HepG2 (cell line): ENCODE results near the gene COA3. TPM values are rescaled to one million over a fixed set of nuclear protein-coding genes. Genes with fewer than 3 reads are reported as not detected.

ENCODE experiments used
- BATF2 ChIP-seq: sonication (generic); formaldehyde crosslinking; IDR thresholded peaks from 2 replicates; pipeline ENCODE4 v1.8.0; 2022; ENCODE audit warnings: mild to moderate bottlenecking, missing genetic modification reagents, moderate library complexity
- CBX2 ChIP-seq, 2 experiments: fragments of 200-600 bp in 1 of 2; sonication (generic); formaldehyde crosslinking in 1 of 2; IDR thresholded peaks; 2 replicates each; pipeline versions ENCODE4 v1.7.0 to v1.8.1; 2018 to 2022; ENCODE audit warnings: low read depth in 2 of 2, low read length in 1 of 2, mild to moderate bottlenecking in 1 of 2, missing genetic modification reagents in 1 of 2
- EED ChIP-seq: sonication (generic); formaldehyde crosslinking; IDR thresholded peaks from 2 replicates; pipeline ENCODE4 v1.5.0; 2020; ENCODE audit warnings: mild to moderate bottlenecking, missing genetic modification reagents
- FOXP1 ChIP-seq, 2 experiments: fragments of 450-650 bp in 1 of 2; IDR thresholded peaks; 2 replicates each; pipeline ENCODE4 v1.6.1; 2017 to 2018; ENCODE audit warnings: antibody characterized with exemption in 1 of 2
- HOXA7 ChIP-seq: sonication (generic); formaldehyde crosslinking; IDR thresholded peaks from 2 replicates; pipeline ENCODE4 v1.8.1; 2022; ENCODE audit warnings: mild to moderate bottlenecking, missing genetic modification reagents, moderate library complexity
- JARID2 ChIP-seq: sonication (generic); formaldehyde crosslinking; IDR thresholded peaks from 2 replicates; pipeline ENCODE4 v1.8.1; 2023; ENCODE audit warnings: missing genetic modification reagents, inconsistent platforms; ENCODE audit not compliant: insufficient replicate concordance
- NPAS2 ChIP-seq: sonication (generic); formaldehyde crosslinking; IDR thresholded peaks from 2 replicates; pipeline ENCODE4 v1.8.0; 2022; ENCODE audit warnings: mild to moderate bottlenecking, missing genetic modification reagents, borderline replicate concordance
- ONECUT2 ChIP-seq: sonication (generic); formaldehyde crosslinking; IDR thresholded peaks from 2 replicates; pipeline ENCODE4 v1.4.0; 2020; ENCODE audit warnings: missing genetic modification reagents
- PRDM4 ChIP-seq: sonication (generic); formaldehyde crosslinking; IDR thresholded peaks from 2 replicates; pipeline ENCODE4 v1.9.0; 2021; ENCODE audit warnings: missing genetic modification reagents, borderline replicate concordance
- TFE3 ChIP-seq: IDR thresholded peaks from 2 replicates; pipeline ENCODE4 v1.6.1; 2016
- ZFAT ChIP-seq: sonication (generic); formaldehyde crosslinking; conservative IDR thresholded peaks from 2 replicates; pipeline ENCODE4 v1.8.1; 2023; ENCODE audit warnings: missing genetic modification reagents, inconsistent platforms
- ZNF143 ChIP-seq: sonication (generic); formaldehyde crosslinking; IDR thresholded peaks from 2 replicates; pipeline ENCODE4 v1.4.0; 2020; ENCODE audit warnings: missing genetic modification reagents
- ZNF230 ChIP-seq: sonication (generic); formaldehyde crosslinking; IDR thresholded peaks from 2 replicates; pipeline ENCODE4 v1.4.0; 2020; ENCODE audit warnings: mild to moderate bottlenecking, missing genetic modification reagents
- ZNF510 ChIP-seq: sonication (generic); formaldehyde crosslinking; IDR thresholded peaks from 2 replicates; pipeline ENCODE4 v1.4.0; 2020; ENCODE audit warnings: low read depth, mild to moderate bottlenecking, missing genetic modification reagents
- ZNF576 ChIP-seq: sonication (generic); formaldehyde crosslinking; IDR thresholded peaks from 2 replicates; pipeline ENCODE4 v1.4.0; 2020; ENCODE audit warnings: mild to moderate bottlenecking, missing genetic modification reagents
- ZNF724P ChIP-seq: sonication (generic); formaldehyde crosslinking; IDR thresholded peaks from 2 replicates; pipeline ENCODE4 v1.8.0; 2022; ENCODE audit warnings: missing genetic modification reagents, borderline replicate concordance
- polyA plus RNA-seq, 8 experiments: library from polyadenylated mRNA; depleted of rRNA in 3 of 8; stranded (reverse) in 7 of 8; unstranded in 1 of 8; fragments of >200 nt; fragmentation: Illumina TruSeq in 4 of 8; extraction: Trizol in 4 of 8; gene quantifications; 2 replicates each; pipeline versions ENCODE4 v1.2.1 to v1.2.3, GENCODE V29; 2011 to 2016; ENCODE audit warnings: low read depth in 4 of 8, missing spikeins in 1 of 8, mixed read lengths in 1 of 8; ENCODE audit not compliant: insufficient read depth in 1 of 8
- total RNA-seq, 5 experiments: library from RNA; depleted of rRNA; stranded (reverse); fragments of >200 nt; fragmentation: Illumina TruSeq; extraction: Trizol; gene quantifications; 2 replicates each; pipeline ENCODE4 v1.2.3, GENCODE V29; 2016; ENCODE audit warnings: low read depth in 1 of 5
- TF ChIP-seq, protein P1 (sequence below): sonication (generic); formaldehyde crosslinking; IDR thresholded peaks from 2 replicates; pipeline ENCODE4 v1.4.0; 2020; ENCODE audit warnings: missing genetic modification reagents, borderline replicate concordance
- TF ChIP-seq, protein P2 (sequence below): sonication (generic); formaldehyde crosslinking; IDR thresholded peaks from 2 replicates; pipeline ENCODE4 v1.9.0; 2022; ENCODE audit warnings: missing genetic modification reagents, mild to moderate bottlenecking, borderline replicate concordance
- TF ChIP-seq, protein P3 (sequence below): sonication (generic); formaldehyde crosslinking; IDR thresholded peaks from 2 replicates; pipeline ENCODE4 v1.4.0; 2020; ENCODE audit warnings: missing genetic modification reagents

COA3 gene
- total and polyA plus RNA-seq, 2 of the 13 experiments (the other 11 are each of a cell fraction or from before 2014, with no cell fraction given): 133 to 202 TPM

GRCh38 chr17:42843358-42843934, 44.9 kb upstream of the COA3 start (continued):
- TF ChIP-seq BATF2 (CRISPR knock-in tag) (no peak), ZNF143 (CRISPR knock-in tag) (no peak), NPAS2 (CRISPR knock-in tag) (no peak), EED (no peak), PRDM4 (CRISPR knock-in tag) (no peak), JARID2 (CRISPR knock-in tag) (no peak), ONECUT2 (CRISPR knock-in tag) (no peak), ZNF510 (CRISPR knock-in tag) (no peak), ZFAT (no peak), CBX2 (IDR thresholded peaks at IDR 0.05; ENCODE audit: low read depth, low read length) (no peak), CBX2 (CRISPR knock-in tag; IDR thresholded peaks at IDR 0.05; ENCODE audit: low read depth) (no peak), HOXA7 (no peak), FOXP1 (IDR thresholded peaks at IDR 0.05) (no peak), FOXP1 (CRISPR knock-in tag; IDR thresholded peaks at IDR 0.05) (no peak), TFE3 (CRISPR knock-in tag) (0 out of 2 replicates have a peak, but pooled peaks have one; percentile 45), ZNF230 (CRISPR knock-in tag) (no peak), ZNF576 (CRISPR knock-in tag) (no peak), ZNF724P (CRISPR knock-in tag) (no peak)
- TF ChIP-seq, protein P1, sequence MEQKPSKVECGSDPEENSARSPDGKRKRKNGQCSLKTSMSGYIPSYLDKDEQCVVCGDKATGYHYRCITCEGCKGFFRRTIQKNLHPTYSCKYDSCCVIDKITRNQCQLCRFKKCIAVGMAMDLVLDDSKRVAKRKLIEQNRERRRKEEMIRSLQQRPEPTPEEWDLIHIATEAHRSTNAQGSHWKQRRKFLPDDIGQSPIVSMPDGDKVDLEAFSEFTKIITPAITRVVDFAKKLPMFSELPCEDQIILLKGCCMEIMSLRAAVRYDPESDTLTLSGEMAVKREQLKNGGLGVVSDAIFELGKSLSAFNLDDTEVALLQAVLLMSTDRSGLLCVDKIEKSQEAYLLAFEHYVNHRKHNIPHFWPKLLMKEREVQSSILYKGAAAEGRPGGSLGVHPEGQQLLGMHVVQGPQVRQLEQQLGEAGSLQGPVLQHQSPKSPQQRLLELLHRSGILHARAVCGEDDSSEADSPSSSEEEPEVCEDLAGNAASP (CRISPR knock-in tag): peak; percentile 70; the same call in 1 of the 2 replicates
- TF ChIP-seq, protein P2, sequence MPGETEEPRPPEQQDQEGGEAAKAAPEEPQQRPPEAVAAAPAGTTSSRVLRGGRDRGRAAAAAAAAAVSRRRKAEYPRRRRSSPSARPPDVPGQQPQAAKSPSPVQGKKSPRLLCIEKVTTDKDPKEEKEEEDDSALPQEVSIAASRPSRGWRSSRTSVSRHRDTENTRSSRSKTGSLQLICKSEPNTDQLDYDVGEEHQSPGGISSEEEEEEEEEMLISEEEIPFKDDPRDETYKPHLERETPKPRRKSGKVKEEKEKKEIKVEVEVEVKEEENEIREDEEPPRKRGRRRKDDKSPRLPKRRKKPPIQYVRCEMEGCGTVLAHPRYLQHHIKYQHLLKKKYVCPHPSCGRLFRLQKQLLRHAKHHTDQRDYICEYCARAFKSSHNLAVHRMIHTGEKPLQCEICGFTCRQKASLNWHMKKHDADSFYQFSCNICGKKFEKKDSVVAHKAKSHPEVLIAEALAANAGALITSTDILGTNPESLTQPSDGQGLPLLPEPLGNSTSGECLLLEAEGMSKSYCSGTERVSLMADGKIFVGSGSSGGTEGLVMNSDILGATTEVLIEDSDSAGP (CRISPR knock-in tag): no peak
- TF ChIP-seq, protein P3, sequence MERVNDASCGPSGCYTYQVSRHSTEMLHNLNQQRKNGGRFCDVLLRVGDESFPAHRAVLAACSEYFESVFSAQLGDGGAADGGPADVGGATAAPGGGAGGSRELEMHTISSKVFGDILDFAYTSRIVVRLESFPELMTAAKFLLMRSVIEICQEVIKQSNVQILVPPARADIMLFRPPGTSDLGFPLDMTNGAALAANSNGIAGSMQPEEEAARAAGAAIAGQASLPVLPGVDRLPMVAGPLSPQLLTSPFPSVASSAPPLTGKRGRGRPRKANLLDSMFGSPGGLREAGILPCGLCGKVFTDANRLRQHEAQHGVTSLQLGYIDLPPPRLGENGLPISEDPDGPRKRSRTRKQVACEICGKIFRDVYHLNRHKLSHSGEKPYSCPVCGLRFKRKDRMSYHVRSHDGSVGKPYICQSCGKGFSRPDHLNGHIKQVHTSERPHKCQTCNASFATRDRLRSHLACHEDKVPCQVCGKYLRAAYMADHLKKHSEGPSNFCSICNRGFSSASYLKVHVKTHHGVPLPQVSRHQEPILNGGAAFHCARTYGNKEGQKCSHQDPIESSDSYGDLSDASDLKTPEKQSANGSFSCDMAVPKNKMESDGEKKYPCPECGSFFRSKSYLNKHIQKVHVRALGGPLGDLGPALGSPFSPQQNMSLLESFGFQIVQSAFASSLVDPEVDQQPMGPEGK: no peak
